Large intestine (tissue), 3 donors: ENCODE data around the gene ZNF529. TPM values are rescaled to one million over a fixed set of nuclear protein-coding genes. Genes with fewer than 3 reads are reported as not detected.
A peak's percentile ranks its signal among the peaks of the same experiment; 100 is the strongest.

Experiments
- DNase-seq, 2 donors: peaks; one replicate each; pipeline versions ENCODE4 v3.0.0 to v3.0.0-alpha.2; 2013
- H3K27ac ChIP-seq: one replicate; pipeline ENCODE4 v1.5.1; 2013; ENCODE audit warnings: low read length
- H3K27me3 ChIP-seq: 2 replicates; pipeline ENCODE4 v1.6.1; 2013; ENCODE audit warnings: low read length; ENCODE audit not compliant: control insufficient read depth, insufficient read depth
- H3K36me3 ChIP-seq: 2 replicates; pipeline ENCODE4 v1.6.1; 2013; ENCODE audit warnings: low read length; ENCODE audit not compliant: control insufficient read depth, insufficient read depth
- H3K4me1 ChIP-seq: one replicate; pipeline ENCODE4 v1.6.1; 2013; ENCODE audit warnings: low read length; ENCODE audit not compliant: control insufficient read depth, insufficient read depth
- H3K4me3 ChIP-seq: one replicate; pipeline ENCODE4 v1.5.1; 2013; ENCODE audit warnings: low read length
- H3K9me3 ChIP-seq: one replicate; pipeline ENCODE4 v1.6.1; 2013; ENCODE audit warnings: mild to moderate bottlenecking, low read depth, low read length, moderate library complexity; ENCODE audit not compliant: control insufficient read depth
- WGBS: methylation state at CpG from one replicate; pipeline ENCODE4 v1.1.5; 2013; ENCODE audit warnings: low lambda C conversion rate; ENCODE audit not compliant: insufficient coverage; 5-methylcytosine and 5-hydroxymethylcytosine counted together
- polyA plus RNA-seq: library from polyadenylated mRNA; unstranded; fragments of 120-200 nt; gene quantifications from one replicate; pipeline ENCODE4 v1.2.1, GENCODE V29; 2013

ZNF529 gene
- polyA plus RNA-seq, 1 donor = 19.0 TPM

DNA sequence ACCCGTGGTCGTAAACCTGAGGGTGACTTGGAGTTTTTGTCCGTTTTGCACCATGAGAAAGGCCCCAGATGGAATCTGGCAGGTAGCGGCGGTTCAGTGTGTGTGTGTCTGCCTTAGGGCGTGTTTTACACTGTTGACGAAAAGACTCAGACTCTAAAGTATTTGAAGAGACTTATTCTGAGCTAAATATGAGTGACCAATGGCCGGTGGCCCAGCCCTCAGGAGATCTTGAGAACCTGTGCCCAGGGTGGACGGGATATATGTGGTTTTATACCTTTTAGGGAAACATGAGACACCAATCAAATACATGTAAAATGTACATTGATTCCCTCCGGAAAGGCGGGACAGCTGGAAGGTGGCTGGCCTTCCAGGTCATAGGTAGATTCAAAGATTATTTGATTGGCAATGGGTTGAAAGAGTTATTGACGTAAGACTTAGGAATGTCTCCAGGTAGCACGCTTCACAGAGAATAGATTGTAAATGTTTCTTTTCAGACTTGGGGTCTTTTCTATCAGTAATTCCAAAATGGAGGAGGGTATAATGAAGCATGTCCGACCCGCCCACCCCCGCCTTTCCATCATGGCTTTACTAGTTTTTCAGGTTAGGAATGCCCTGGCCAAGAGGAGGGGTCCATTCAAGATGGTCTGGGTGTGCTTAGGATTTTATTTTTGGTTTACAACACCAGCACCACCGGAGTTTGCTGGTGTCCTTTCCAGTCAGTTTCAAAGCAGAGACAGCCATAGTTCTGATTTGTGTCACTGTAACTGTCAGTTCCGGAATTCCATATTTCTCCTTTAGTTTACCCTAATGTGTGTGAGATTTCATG is 1.0 kb upstream of the ZNF529 start:
- WGBS = 36% methylated on average over 2 of the region's 18 CpGs
- Histone ChIP-seq H3K9me3 (peaks cover 27% of the 10 kb centered on the region), H3K4me3 (peak overlapping the region; percentile 98), H3K36me3 (peaks cover 25% of the 10 kb centered on the region), H3K27ac (peak overlapping the region; percentile 94), H3K4me1 (peaks cover 5% of the 10 kb centered on the region), H3K27me3 (no peaks in the 10 kb centered on the region)
- peak; percentile 1 to 41 for DNase-seq

GRCh38 chr19:36572593-36573019 is 486 bp downstream of the ZNF529 start:
- WGBS = 0% methylated on average over 2 of the region's 11 CpGs

GRCh38 chr19:36564391-36564790 is 8.7 kb downstream of the ZNF529 start:
- DNase-seq = no peak
- Histone ChIP-seq H3K4me1 (no peaks in the 10 kb centered on the region), H3K4me3 (no peak overlapping the region), H3K36me3 (peaks cover 19% of the 10 kb centered on the region), H3K27me3 (no peaks in the 10 kb centered on the region), H3K9me3 (peaks cover 55% of the 10 kb centered on the region), H3K27ac (no peak overlapping the region)
- WGBS = no CpG with 5 or more reads among the region's 1 CpG

More at GRCh38 chr19:36572593-36573019, 486 bp downstream of the ZNF529 start:
- Histone ChIP-seq H3K9me3 (peaks cover 23% of the 10 kb centered on the region), H3K4me3 (peak overlapping the region; percentile 98), H3K27me3 (no peaks in the 10 kb centered on the region), H3K4me1 (peaks cover 5% of the 10 kb centered on the region), H3K36me3 (peaks cover 24% of the 10 kb centered on the region), H3K27ac (peak overlapping the region; percentile 94)
- DNase-seq = no peak

DNA sequence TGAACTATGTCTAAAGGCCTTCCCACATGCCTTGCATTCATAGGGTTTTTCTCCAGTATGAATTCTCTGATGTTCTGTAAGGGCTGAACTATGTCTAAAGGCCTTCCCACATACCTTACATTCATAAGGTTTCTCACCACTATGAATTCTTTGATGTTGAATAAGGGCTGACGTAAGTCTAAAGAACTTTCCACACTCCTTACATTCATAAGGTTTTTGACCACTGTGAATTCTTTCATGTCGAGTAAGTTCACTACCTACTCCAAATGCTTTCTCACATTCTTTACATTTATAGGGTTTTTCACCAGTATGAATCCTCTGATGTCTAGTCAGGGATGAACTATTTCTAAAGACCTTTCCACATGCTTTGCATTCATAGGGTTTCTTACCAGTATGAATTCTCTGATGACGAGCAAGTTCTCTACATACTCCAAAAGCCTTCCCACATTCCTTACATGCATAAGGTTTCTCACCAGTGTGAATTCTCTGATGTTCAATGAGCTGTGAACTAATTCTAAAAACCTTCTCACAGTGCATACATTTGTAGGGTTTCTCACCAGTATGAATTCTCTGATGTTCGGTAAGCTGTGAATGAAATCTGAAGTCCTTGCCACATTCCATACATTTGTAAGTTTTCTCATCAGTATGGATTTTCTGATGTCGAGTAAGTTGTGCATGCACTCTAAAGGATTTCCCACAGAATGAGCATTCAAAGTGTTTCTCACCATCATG is 25.9 kb downstream of the ZNF529 start:
- no peak overlapping the region for H3K27ac ChIP-seq
- H3K9me3 ChIP-seq = peaks cover 53% of the 10 kb centered on the region
- no peaks in the 10 kb centered on the region for H3K27me3 ChIP-seq
- H3K4me3 ChIP-seq = no peak overlapping the region
- peak in 1 of 2 donors; percentile 29 for DNase-seq
- WGBS = 100% methylated on average over 2 of the region's 5 CpGs
- H3K4me1 ChIP-seq = no peaks in the 10 kb centered on the region
- peaks cover 41% of the 10 kb centered on the region for H3K36me3 ChIP-seq

- Histone ChIP-seq H3K36me3 (peaks cover 9% of the 10 kb centered on the region), H3K27me3 (no peaks in the 10 kb centered on the region), H3K4me1 (no peaks in the 10 kb centered on the region), H3K4me3 (peak overlapping the region; percentile 80), H3K27ac (peak overlapping the region; percentile 96), H3K9me3 (peaks cover 26% of the 10 kb centered on the region)
- DNase-seq = peak in 1 of 2 donors; percentile 3
- WGBS = no CpG with 5 or more reads among the region's 12 CpGs
Measured at GRCh38 chr19:36528921-36529518, 44.1 kb downstream of the ZNF529 start.

DNA sequence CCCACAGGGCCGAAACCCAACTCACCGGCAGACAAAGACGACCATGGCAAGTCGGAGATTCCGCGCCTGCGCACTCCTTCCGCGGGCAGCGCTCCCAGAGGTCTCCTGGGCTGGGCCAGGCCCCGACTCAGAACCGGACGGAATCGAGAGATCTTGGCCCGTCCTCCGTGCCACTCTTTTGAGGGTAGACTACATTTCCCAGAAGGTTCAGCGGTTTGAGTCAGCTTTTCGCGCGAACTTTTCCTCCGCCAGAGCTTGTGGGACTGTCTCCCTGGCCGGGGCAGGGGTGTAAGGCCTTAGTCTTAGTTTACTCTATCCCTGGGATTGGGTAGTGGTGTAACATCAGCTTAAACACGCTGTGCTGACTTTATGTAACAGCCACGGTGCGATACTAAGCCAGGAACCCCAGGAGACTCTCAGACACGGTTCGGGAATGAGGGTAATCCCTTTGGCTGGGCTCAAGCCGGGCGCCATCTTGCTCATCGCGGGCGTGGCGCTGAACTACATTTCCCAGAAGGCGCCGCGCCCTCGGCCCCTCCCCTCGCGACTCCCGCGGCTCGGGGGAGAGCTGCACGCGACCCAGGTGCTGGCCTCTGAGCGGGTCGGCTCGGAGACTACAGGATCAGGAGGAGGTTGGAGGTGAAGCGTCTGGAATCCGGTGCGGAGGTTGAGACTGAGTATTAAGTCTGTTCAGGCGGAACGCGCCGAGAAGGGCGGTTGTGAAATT is 44.7 kb downstream of the ZNF529 start, which contains the start of gene ZNF260:
Gene ZNF260, minus strand, starts transcription at position 78 of the 727 bp plus-strand sequence. CDS start 13,033 bp downstream, outside the sequence.
- peaks cover 12% of the 10 kb centered on the region for H3K36me3 ChIP-seq
- H3K27me3 ChIP-seq = no peaks in the 10 kb centered on the region
- H3K9me3 ChIP-seq = peaks cover 29% of the 10 kb centered on the region
- H3K27ac ChIP-seq = peak within 1 kb of the TSS; percentile 96
- peak; percentile 96 to 99 for DNase-seq
- WGBS = no CpG with 5 or more reads among the region's 55 CpGs
- no peaks in the 10 kb centered on the region for H3K4me1 ChIP-seq
- peak within 1 kb of the TSS; percentile 80 for H3K4me3 ChIP-seq

DNA sequence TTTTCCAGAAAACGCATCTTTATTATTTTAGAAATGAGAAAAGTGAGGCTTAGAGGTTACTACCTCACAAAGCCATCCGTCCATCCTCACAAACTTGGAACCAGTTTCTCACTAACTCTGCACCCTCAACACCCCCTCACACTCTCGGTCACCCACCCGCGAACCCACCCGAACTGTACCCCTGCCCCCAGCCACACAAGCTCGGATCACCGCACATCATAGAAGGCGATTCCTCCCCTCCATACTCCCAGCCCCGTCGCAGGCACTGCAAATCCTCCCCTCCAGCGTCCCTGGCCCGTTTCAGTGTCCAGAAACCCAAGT is 45.3 kb downstream of the ZNF529 start:
- H3K36me3 ChIP-seq = peaks cover 16% of the 10 kb centered on the region
- no peaks in the 10 kb centered on the region for H3K4me1 ChIP-seq
- peak overlapping the region; percentile 96 for H3K27ac ChIP-seq
- H3K9me3 ChIP-seq = peaks cover 26% of the 10 kb centered on the region
- H3K4me3 ChIP-seq = peak overlapping the region; percentile 80
- no peak for DNase-seq
- H3K27me3 ChIP-seq = no peaks in the 10 kb centered on the region
- 0% methylated on average over 1 of the region's 13 CpGs for whole genome bisulfite sequencing

- no CpG with 5 or more reads among the region's 5 CpGs for WGBS
- no peaks in the 10 kb centered on the region for H3K27me3 ChIP-seq
- peak overlapping the region; percentile 80 for H3K4me3 ChIP-seq
- DNase-seq = no peak
- H3K4me1 ChIP-seq = no peaks in the 10 kb centered on the region
- peaks cover 21% of the 10 kb centered on the region for H3K36me3 ChIP-seq
- peak overlapping the region; percentile 96 for H3K27ac ChIP-seq
- peaks cover 23% of the 10 kb centered on the region for H3K9me3 ChIP-seq
Measured at GRCh38 chr19:36527341-36527740, 45.8 kb downstream of the ZNF529 start.

- H3K9me3 ChIP-seq = peaks cover 28% of the 10 kb centered on the region
- no peak for DNase-seq
- no peak overlapping the region for H3K27ac ChIP-seq
- 100% methylated on average over 1 of the region's 5 CpGs for WGBS
- H3K4me3 ChIP-seq = no peak overlapping the region
- H3K27me3 ChIP-seq = no peaks in the 10 kb centered on the region
- H3K4me1 ChIP-seq = no peaks in the 10 kb centered on the region
- H3K36me3 ChIP-seq = peaks cover 22% of the 10 kb centered on the region
Measured at GRCh38 chr19:36526581-36526980, 46.5 kb downstream of the ZNF529 start.

DNA sequence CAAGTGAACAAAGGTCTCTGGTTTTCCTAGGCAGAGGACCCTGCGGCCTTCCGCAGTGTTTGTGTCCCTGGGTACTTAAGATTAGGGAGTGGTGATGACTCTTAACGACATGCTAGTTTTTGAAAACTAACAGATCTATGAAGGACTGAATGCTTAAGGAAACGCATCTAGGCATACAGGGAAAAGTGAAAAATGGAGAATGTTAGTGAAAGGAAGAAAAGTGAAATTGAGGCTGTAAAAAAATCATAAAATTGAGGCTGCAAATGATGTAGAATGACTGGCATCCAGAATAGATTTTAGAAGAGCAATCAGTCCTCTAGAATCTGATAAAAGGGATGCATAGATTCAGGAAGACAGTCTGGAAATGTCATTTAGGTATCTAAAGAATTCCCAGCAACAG is 48.5 kb downstream of the ZNF529 start:
- 100% methylated on average over 2 of the region's 4 CpGs for WGBS
- peaks cover 24% of the 10 kb centered on the region for H3K36me3 ChIP-seq
- no peak overlapping the region for H3K4me3 ChIP-seq
- no peak for DNase-seq
- no peaks in the 10 kb centered on the region for H3K4me1 ChIP-seq
- H3K9me3 ChIP-seq = peaks cover 37% of the 10 kb centered on the region
- no peaks in the 10 kb centered on the region for H3K27me3 ChIP-seq
- no peak overlapping the region for H3K27ac ChIP-seq
